Fibroblast of gingiva (primary cell): ENCODE results near the gene ZFP30.
"Not testable (repeated sequence)": the region's sequence is repeated elsewhere in the genome, so short reads cannot be mapped to it uniquely, and the experiment has no call there.

Source experiments
- DNase-seq: peaks from one replicate; pipeline ENCODE4 v3.0.0-alpha.2; 2011; ENCODE audit warnings: low read depth

The ZFP30 gene

DNA sequence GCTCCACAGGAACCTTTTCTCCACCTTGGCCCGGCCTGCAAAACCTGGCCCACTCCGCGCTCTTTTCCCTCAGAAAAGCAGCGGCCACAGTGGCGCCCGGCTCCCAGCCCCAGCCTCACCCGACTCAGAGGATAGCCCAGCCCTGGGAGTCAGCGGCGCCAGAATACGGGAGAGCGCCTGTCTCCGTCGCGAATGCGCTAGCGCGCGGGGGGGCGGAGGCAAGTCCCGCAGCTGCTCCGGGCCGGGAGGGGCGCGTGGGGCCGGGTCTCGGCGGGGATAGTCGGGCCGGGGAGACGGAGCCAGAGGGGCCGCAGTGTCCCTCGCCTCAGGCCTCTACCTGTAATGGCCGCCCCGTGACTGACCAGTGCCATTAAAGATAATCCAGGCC, at the start of gene ZFP30:
TSS of gene ZFP30 (minus strand) at position 165 of the 388 bp plus-strand sequence. CDS start 7,643 bp downstream, outside the sequence.
- peak; percentile 58 for DNase-seq

DNA sequence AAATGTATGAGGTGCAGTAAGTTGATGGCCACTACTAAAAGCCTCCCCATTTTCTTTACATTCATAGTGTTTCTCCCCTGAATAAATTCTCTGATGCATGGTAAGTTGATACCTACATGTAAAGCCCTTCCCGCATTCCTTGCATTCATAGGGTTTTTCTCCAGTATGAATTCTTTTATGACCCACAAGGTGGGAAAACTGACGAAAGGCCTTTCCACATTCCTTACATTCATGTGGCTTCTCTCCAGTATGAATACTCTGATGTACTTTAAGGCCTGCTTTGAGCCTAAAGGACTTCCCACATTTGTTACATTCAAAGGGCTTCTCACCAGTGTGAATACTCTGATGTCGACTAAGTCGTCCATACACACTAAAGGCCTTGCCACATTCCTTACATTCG, 43.8 kb upstream of the ZFP30 start:
- no peak for DNase-seq

DNA sequence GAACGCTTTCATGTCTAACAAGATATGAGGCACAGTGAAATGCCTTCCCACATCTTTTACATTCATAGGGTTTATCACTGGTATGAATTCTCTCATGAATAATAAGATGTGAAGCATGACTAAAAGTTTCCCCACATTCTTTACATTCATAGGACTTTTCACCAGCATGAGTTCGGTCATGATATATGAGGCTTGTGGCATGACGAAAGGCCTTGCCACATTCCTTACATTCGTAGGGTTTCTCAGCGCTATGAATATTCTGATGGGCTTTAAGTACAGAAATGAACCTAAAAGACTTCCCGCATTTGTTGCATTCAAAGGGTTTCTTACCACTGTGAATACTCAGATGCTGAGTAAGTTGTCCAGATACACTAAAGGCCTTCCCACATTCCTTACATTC, 43.0 kb upstream of the ZFP30 start:
- no peak for DNase-seq

DNA sequence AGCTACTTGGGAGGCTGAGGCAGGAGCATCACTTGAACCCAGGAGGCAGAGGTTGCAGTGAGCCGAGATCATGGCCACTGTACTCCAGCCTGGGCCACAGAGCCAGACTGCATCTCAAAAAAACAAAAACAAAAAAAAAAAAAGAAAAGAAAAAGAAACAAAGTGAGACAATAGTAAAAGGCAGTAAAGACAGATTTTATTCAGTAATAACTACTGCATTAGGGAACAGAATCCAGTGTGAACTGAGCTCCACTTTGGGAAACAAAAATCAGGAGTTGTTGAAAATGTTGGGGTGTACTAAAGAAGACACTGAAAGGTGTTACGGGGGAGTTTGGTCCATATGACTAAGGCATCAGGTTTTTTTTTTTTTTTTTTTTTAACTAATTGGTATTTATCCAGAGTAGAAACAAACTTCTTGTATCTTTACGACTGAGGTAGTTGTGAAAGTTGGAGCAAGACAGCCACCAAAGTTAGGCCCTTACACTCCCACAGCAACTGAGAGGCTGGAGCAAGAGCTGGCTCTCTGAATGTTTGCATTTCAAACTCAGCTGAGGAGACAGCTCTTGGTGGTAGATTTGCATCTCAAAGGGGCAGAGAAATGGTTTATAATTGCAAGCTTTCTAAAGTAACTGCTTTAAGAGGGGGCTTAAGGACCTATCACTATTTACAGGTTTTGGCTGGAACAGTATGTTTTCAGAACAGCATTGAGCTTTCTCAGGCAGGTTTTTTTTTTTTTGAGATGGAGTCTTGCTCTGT, 40.1 kb upstream of the ZFP30 start:
- DNase-seq = no peak

- no peak for DNase-seq
Observed at GRCh38 chr19:37692956-37693620, 37.8 kb upstream of the ZFP30 start.

GRCh38 chr19:37691881-37692504, 36.7 kb upstream of the ZFP30 start:
- DNase-seq = peak; percentile 87

DNA sequence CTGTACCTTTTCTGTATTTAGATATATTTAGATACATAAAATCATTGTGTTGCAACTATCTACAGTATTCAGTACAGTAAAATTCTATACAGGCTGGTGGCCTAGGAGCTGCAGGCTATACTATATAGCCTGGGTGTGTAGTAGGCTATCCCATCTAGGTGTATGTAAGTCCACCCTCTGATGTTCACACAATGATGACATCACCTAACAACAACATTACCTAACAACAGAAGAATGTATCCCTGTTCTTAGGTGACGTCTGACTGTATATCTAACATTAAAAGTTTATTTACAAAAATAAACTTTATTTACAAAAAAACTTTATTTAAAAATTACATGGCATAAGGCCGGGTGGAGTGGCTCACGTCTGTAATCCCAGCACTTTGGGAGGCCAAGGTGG, 28.3 kb upstream of the ZFP30 start:
- DNase-seq = no peak

DNA sequence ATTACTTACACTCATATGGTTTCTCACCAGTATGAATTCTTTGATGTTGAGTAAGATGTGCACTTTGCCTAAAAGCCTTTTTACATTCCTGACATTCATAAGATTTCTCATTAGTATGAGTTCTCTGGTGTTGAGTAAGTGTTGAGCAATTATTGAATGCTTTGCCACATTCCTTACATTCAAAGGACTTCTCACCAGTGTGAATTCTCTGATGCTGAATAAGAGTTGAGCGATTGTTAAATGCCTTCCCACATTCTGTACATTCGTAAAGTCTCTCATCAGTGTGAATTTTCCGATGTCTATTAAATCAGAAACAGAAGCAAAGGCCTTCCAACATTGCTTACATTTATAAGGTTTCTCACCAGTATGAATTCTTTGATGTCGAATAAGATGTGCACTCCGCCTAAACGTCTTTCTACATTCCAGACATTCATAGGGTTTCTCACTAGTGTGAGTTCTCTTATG, 14.2 kb upstream of the ZFP30 start:
- no peak for DNase-seq

GRCh38 chr19:37657157-37657556, 1.9 kb upstream of the ZFP30 start:
- not testable (repeated sequence) for DNase-seq

GRCh38 chr19:37655689-37656371, 565 bp upstream of the ZFP30 start:
- peak; percentile 70 for DNase-seq

DNA sequence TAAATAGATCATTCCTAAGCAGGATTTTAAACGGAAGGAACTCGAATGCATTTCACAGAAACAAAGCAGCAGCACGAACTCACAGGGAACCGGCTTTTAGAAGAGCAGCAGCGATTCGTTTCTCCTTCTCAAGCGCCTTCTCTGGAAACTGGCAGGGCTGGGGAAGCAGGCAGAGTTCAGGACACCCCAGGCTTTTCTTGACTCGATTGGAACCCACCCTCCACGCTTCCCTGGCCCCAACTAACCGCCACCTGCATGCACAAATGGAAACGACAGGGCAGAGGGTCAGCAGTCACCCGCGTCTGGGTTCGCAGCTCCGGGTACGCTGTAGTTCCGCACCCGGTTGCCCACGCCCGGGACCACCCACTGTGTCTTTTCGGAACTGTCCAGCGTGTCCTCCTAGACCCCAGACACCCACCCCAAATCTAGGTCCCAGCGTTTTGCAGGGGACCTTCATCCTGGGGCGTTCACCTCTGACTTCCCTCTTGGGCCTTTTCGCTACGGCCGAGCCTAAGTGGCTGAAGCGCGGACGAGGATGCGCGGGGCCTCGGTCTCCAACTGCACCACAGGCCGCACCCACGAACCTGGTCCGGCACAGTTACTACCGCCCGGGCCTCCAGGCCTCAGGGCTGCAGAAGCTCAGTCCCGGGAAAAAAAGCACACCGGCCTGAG, 500 bp downstream of the ZFP30 start:
- peak; percentile 50 for DNase-seq

DNA sequence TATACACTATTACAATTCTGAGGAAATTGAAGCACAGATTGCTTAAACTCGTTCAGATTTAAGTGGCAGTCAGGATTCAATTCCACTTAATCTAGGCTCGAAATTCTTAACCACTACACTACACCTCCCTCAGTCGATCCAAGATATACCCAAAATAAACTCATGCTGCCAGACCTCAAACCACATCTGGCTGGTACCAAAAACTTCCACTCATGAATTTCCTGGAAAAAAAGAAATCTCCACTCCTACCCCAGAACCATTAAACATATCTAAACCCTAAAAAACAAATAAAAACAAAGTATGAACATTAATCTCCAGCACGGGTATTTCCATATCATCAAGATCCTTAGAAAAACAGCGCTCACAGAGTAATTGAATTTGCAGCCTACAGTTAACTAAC, 1.1 kb downstream of the ZFP30 start:
- DNase-seq = no peak

DNA sequence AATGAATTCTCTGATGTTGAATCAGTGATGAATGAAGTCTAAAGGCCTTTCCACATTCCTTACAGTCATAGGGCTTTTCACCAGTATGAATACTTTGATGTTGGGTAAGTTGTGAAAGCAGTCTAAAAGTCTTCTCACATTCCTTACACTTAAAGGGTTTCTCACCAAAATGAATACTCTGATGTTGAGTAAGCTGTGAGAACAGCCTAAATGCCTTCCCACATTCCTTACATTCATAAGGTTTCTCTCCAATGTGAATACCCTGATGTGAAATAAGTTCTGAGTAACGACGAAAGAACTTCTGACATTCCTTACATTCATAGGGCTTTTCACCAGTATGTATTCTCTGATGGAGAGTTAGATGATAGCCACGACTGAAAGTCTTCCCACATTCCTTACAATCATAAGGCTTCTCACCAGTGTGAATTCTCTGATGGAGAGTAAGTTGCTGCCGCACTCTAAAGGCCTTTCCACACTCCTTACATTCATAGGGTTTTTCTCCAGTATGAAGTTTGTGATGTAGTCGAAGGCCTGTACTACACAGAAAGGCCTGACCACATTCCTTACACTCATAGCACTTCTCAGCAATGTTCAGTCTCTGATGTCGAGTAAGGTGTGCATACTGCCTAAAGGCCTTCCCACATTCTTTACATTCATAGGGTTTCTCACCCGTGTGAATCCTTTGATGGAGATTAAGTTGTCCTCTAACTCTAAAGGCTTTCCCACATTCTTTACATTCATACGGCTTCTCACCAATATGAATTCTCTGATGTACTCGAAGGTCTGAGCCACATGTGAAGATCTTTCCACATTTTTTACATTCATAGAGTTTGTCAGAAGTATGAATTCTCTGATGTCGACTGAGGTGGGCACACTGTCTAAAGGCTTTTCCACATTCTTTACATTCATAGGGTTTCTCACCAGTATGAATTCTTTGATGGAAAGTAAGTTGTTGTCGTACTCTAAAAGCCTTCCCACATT, 19.9 kb downstream of the ZFP30 start:
- no peak for DNase-seq

GRCh38 chr19:37594982-37595382, 60.3 kb downstream of the ZFP30 start:
- peak; percentile 61 for DNase-seq

- peak; percentile 93 for DNase-seq
Observed at GRCh38 chr19:37594304-37594981, 60.8 kb downstream of the ZFP30 start, which contains the start of the genes ZNF540 and ZNF571. TSS of gene ZNF540 (plus strand) at chr19:37594876. CDS start at chr19:37598448, 3,572 bp downstream. TSS of gene ZNF571 (minus strand) at chr19:37594792. CDS start at chr19:37586676, 8,116 bp downstream.

DNA sequence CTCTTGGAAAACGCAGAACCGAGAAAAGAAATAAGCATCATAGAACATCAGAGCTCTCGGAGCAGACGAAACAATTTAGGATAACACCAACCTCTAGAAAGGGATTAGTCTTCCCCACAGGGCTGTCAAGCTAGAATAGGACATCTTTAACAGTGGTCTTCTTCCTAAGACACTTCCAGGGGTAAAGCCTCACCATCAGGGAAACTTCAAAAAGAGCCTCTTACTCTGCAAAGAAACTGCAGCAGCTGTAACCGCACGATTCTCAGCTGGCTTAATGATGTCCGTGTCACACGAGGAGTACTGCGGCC, 61.3 kb downstream of the ZFP30 start:
- no peak for DNase-seq

GRCh38 chr19:37583340-37583739, 71.9 kb downstream of the ZFP30 start:
- DNase-seq = no peak

DNA sequence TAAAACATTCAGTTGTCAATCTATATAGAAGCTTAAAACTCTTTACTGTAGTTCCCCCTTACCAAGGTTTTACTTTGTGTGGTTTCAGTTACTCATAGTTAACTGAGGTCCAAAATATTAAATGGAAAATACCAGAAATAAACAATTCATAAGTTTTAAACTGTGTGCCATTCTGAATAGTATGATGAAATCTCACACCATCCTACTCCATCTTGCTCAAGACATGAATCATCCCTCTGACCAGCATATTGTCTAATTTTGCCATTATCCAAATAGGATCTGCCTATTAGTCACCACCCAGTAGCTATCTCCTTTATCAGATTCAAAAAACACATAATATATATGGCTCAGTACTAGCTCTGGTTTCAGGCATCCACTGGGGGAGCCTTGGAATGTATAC, 83.1 kb downstream of the ZFP30 start:
- peak; percentile 39 for DNase-seq

GRCh38 chr19:37565370-37565669, 89.9 kb downstream of the ZFP30 start:
- DNase-seq = no peak
